Caco-2 (cell line): ENCODE data around the gene MIOS. TPM values are rescaled to one million over a fixed set of nuclear protein-coding genes. Genes with fewer than 3 reads are reported as not detected.

Source experiments
- BruUV-seq: library from RNA; stranded (reverse); fragments of 400-500 nt; replicated peaks from 2 replicates; lab custom pipeline; 2021; lab: Mats Ljungman, UMichigan
- CTCF ChIA-PET: fragments of 300-600 bp; sonication (Branson Sonifier 250); formaldehyde crosslinking; loops from one replicate; lab custom pipeline; 2022; ENCODE audit warnings: antibody characterized with exemption; lab: Charles Lee
- POLR2A ChIA-PET: fragments of 300-600 bp; sonication (Branson Sonifier 250); formaldehyde crosslinking; loops from one replicate; lab custom pipeline; 2022; ENCODE audit warnings: antibody characterized with exemption; lab: Charles Lee
- DNase-seq, 2 experiments: peaks; one replicate each; pipeline versions ENCODE4 v3.0.0 to v3.0.0-alpha.2; 2020 to 2022
- H3K27me3 ChIP-seq: replicated peaks from 2 replicates; pipeline ENCODE4 v1.6.0; 2011; ENCODE audit warnings: low read length; ENCODE audit not compliant: control insufficient read depth, insufficient read depth
- H3K36me3 ChIP-seq: 2 replicates; pipeline ENCODE4 v1.5.1; 2011; ENCODE audit warnings: low read length; ENCODE audit not compliant: control insufficient read depth, insufficient read depth
- H3K4me1 ChIP-seq: fragments of 250-450 bp; sonication (Bioruptor Pico); 2 replicates; pipeline ENCODE4 v1.5.1; 2020; ENCODE audit warnings: mild to moderate bottlenecking
- H3K4me3 ChIP-seq: 2 replicates; pipeline ENCODE4 v1.5.1; 2011; ENCODE audit warnings: low read depth, mild to moderate bottlenecking, control low read depth, low read length
- H3K9me3 ChIP-seq: fragments of 250-450 bp; sonication (Bioruptor Pico); 2 replicates; pipeline ENCODE4 v1.5.1; 2020; ENCODE audit warnings: mild to moderate bottlenecking, moderate library complexity
- H3K27ac Mint-ChIP-seq: one replicate; pipeline ENCODE4 v1.8.0; 2022; ENCODE audit warnings: mixed read lengths; ENCODE audit not compliant: unreplicated experiment
- H3K27me3 Mint-ChIP-seq: one replicate; pipeline ENCODE4 v1.8.0; 2022; ENCODE audit warnings: mixed read lengths; ENCODE audit not compliant: insufficient read depth, unreplicated experiment
- H3K36me3 Mint-ChIP-seq: one replicate; pipeline ENCODE4 v1.8.0; 2022; ENCODE audit warnings: mild to moderate bottlenecking, mixed read lengths; ENCODE audit not compliant: insufficient read depth, unreplicated experiment
- H3K4me1 Mint-ChIP-seq: one replicate; pipeline ENCODE4 v1.8.0; 2022; ENCODE audit warnings: low read depth, mixed read lengths; ENCODE audit not compliant: unreplicated experiment
- H3K4me3 Mint-ChIP-seq: one replicate; pipeline ENCODE4 v1.8.0; 2022; ENCODE audit warnings: mild to moderate bottlenecking, moderate library complexity, mixed read lengths; ENCODE audit not compliant: unreplicated experiment
- H3K9me3 Mint-ChIP-seq: one replicate; pipeline ENCODE4 v1.8.0; 2022; ENCODE audit warnings: mixed read lengths; ENCODE audit not compliant: unreplicated experiment
- CTCF ChIP-seq, 2 experiments: fragments of 200-600 bp in 1 of 2; IDR thresholded peaks; 1 replicate in 1 of 2; 2 replicates in 1 of 2; pipeline versions ENCODE4 v1.5.1 to v1.8.0; 2011 to 2022; ENCODE audit warnings: antibody characterized with exemption in 1 of 2, control low read depth in 1 of 2, inconsistent platforms in 1 of 2, low read depth in 1 of 2, low read length in 1 of 2, mild to moderate bottlenecking in 1 of 2, moderate library complexity in 1 of 2; ENCODE audit not compliant: insufficient read depth in 1 of 2, severe bottlenecking in 1 of 2, unreplicated experiment in 1 of 2
- intact Hi-C: fragments of 100-400 bp; cut with micrococcal nuclease; formaldehyde crosslinking; loops from one replicate; pipeline ENCODE4 v1.10.0; 2022; ENCODE audit not compliant: unreplicated experiment
- total RNA-seq: library from RNA; stranded (reverse); gene quantifications from 2 replicates; pipeline ENCODE4 v1.2.3, GENCODE V29; 2022

Gene MIOS
- total RNA-seq, 1 experiment from 2014 or later = 37.3 TPM

DNA sequence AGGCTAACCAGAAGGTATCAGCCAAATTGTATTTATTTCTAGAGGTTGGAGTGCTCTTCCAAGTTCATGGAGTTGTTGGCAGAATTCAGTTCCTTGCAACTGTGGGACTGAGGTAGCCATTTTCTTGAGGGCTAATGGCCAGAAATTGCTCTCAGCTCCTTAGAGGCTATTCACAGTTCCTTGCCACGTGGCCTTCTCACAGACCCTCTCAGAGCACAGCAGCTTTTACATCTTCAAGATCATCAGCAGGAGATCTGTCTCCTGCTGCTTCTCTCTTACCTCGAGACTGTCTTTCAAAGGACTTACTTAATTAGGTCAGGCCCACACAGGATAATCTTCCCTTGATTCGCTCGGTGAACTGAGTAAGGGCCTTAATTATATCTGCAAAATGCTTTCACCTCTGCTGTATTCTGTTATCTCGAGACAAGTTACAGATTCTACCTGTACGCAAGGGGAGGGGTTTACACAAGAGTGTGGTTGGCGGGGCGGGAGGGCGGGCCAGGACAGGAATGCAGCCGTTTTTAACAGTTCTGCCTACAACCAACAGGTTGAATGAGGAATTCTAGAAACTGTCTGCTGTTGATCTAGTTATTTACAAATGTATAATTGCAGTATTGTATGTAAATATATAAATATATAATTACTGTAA, 15.0 kb downstream of the MIOS start:
- POLR2A ChIA-PET = no interaction called here
- TF ChIP-seq CTCF (IDR thresholded peaks at IDR 0.05; ENCODE audit: insufficient read depth in 1 of 2, low read depth in 1 of 2, low read length in 1 of 2, severe bottlenecking in 1 of 2, unreplicated experiment in 1 of 2) = no peak
- Mint-ChIP-seq H3K27me3 (no peaks in the 10 kb centered on the region), H3K36me3 (no peaks in the 10 kb centered on the region), H3K27ac (no peak overlapping the region), H3K4me1 (no peaks in the 10 kb centered on the region), H3K9me3 (no peaks in the 10 kb centered on the region), H3K4me3 (no peak overlapping the region)
- Histone ChIP-seq H3K4me1 (no peaks in the 10 kb centered on the region), H3K36me3 (no peaks in the 10 kb centered on the region), H3K9me3 (no peaks in the 10 kb centered on the region), H3K4me3 (no peak overlapping the region), H3K27me3 (no peaks in the 10 kb centered on the region)
- no peak for DNase-seq
- intact Hi-C loops = no loop called here
- BruUV-seq = no TSS peak
- CTCF ChIA-PET = no interaction called here

DNA sequence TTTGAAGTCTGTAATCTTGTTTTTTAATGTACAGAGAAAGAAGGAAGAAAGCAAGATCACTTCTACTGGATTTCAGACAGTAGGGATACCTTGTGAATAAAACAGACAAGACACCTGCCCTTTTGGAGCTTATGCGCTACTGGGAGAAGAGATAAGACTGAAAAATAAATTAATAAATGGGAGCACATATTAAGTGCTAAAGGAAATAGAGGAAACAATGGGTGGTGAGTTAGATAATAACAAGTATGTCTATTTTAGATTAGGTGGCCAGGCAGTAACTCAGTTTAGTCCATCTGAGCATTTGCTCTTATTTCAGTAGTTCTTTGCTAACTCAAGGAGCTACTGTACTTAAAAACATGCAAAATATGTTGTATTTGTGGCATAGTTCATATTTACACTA, 15.9 kb downstream of the MIOS start:
- intact Hi-C loops = no loop called here
- no peak overlapping the region for H3K27ac Mint-ChIP-seq
- H3K4me1 Mint-ChIP-seq = no peaks in the 10 kb centered on the region
- Histone ChIP-seq H3K4me1 (no peaks in the 10 kb centered on the region), H3K9me3 (no peaks in the 10 kb centered on the region), H3K27me3 (no peaks in the 10 kb centered on the region), H3K4me3 (no peak overlapping the region), H3K36me3 (no peaks in the 10 kb centered on the region)
- CTCF ChIA-PET = no interaction called here
- POLR2A ChIA-PET = no interaction called here
- BruUV-seq = no TSS peak
- no peak for TF ChIP-seq CTCF (IDR thresholded peaks at IDR 0.05; ENCODE audit: insufficient read depth in 1 of 2, low read depth in 1 of 2, low read length in 1 of 2, severe bottlenecking in 1 of 2, unreplicated experiment in 1 of 2)
- H3K9me3 Mint-ChIP-seq = no peaks in the 10 kb centered on the region
- H3K4me3 Mint-ChIP-seq = no peak overlapping the region
- H3K27me3 Mint-ChIP-seq = no peaks in the 10 kb centered on the region
- DNase-seq = no peak
- no peaks in the 10 kb centered on the region for H3K36me3 Mint-ChIP-seq

DNA sequence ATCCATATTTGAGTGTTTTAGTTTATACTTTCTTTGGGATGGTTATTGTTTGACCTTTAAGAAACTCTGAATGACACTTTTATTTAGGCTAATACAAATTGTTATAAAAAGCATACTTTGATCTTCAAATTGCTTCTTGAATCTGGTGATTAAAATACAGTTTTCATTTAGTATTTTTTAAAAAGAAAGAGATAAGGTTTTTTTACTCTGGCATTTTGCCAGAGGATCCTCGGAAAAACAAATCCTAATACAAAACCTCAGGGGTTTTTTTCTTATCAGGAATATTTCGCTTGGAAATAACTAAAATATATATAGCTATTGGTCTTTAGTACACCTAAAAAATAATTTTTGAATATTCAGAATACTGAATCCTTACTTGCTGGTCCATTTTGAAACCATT, 17.0 kb downstream of the MIOS start:
- H3K27me3 ChIP-seq = no peaks in the 10 kb centered on the region
- no TSS peak for BruUV-seq
- ChIA-PET CTCF (no interaction called here), POLR2A (no interaction called here)
- no peak overlapping the region for H3K4me3 Mint-ChIP-seq
- H3K36me3 ChIP-seq = no peaks in the 10 kb centered on the region
- H3K9me3 ChIP-seq = no peaks in the 10 kb centered on the region
- no peak for DNase-seq
- H3K4me1 ChIP-seq = no peaks in the 10 kb centered on the region
- H3K36me3 Mint-ChIP-seq = no peaks in the 10 kb centered on the region
- H3K27me3 Mint-ChIP-seq = no peaks in the 10 kb centered on the region
- no peak overlapping the region for H3K27ac Mint-ChIP-seq
- H3K9me3 Mint-ChIP-seq = no peaks in the 10 kb centered on the region
- intact Hi-C loops = no loop called here
- TF ChIP-seq CTCF (IDR thresholded peaks at IDR 0.05; ENCODE audit: insufficient read depth in 1 of 2, low read depth in 1 of 2, low read length in 1 of 2, severe bottlenecking in 1 of 2, unreplicated experiment in 1 of 2) = no peak
- H3K4me3 ChIP-seq = no peak overlapping the region
- H3K4me1 Mint-ChIP-seq = no peaks in the 10 kb centered on the region
